Suprapubic skin (tissue), 3 donors: ENCODE results near the gene CEPT1.

Experiments used
- CTCF ChIP-seq, 2 donors: fragments of 200-600 bp in 1 of 2; fragments of 450-650 bp in 1 of 2; sonication (generic) in 1 of 2; IDR thresholded peaks; one replicate each; pipeline ENCODE4 v1.5.1; 2016 to 2019; ENCODE audit warnings: antibody characterized with exemption in 2 of 2, mild to moderate bottlenecking in 1 of 2, moderate library complexity in 1 of 2
- EP300 ChIP-seq: sonication (generic); formaldehyde crosslinking; IDR thresholded peaks from one replicate; pipeline ENCODE4 v1.6.1; 2017; ENCODE audit warnings: antibody characterized with exemption
- POLR2A ChIP-seq, 2 donors: fragments of 450-650 bp; IDR thresholded peaks; one replicate each; pipeline ENCODE4 v1.6.1; 2017; ENCODE audit warnings: antibody characterized with exemption in 2 of 2, mild to moderate bottlenecking in 2 of 2, moderate library complexity in 2 of 2

GRCh38 chr1:111131693-111132092, 8.3 kb upstream of the CEPT1 start:
- TF ChIP-seq CTCF (IDR thresholded peaks at IDR 0.05) (no peak), POLR2A (IDR thresholded peaks at IDR 0.05) (no peak), EP300 (no peak)
